HG02610 (cell line): ENCODE results near the gene PDK1.
"Not testable (repeated sequence)": the region's sequence is repeated elsewhere in the genome, so short reads cannot be mapped to it uniquely, and the experiment has no call there.

Source experiments
- ATAC-seq: cut with Tn5 transposase; IDR thresholded peaks from one replicate; pipeline ENCODE4 v1.9.1; 2021; ENCODE audit warnings: mild to moderate bottlenecking, moderate library complexity; ENCODE audit not compliant: unreplicated experiment

PDK1 gene

DNA sequence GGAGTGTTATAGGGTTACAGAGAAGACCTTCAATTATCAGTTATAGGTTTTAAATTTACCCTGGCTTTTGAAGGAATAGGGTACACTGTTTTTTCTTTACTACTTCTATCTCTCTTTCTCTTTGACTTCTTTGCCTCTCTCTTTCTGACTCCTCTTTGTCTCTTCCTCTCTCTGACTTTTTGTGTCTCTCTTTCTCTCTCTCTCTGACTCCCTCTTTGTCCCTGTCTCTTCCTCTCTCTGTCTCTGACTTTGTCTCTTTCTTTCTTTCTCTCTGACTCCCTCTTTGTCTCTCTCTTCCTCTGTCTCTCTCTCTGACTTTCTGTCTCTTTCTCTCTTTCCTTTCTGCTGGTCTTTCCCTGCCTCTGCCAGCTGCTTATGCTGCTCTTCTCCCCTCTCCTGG lies 36.3 kb downstream of the PDK1 start:
- ATAC-seq = not testable (repeated sequence)

DNA sequence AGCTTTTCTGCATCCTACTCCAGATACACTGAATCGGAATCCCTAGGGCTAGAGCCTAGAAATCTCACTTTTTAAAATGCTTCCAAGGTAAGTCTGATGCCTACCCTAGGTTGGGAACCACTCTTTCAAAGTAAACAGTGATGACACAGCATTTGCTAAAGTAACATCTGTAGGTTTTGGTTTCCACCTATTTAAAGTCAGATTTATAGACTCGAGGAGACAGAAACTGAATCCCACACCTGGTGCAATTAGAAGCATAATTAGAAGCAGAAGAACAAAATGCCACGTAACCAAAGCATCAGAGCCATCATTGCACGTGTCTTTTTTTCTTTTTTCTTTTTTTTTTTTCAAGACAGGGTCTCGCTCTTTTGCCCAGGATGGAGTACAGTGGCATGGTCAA lies 40.9 kb downstream of the PDK1 start:
- no peak for ATAC-seq

GRCh38 chr2:172597176-172597842 lies 41.4 kb downstream of the PDK1 start:
- ATAC-seq = peak; percentile 66

- ATAC-seq = no peak
Measured at GRCh38 chr2:172599947-172600346, 44.1 kb downstream of the PDK1 start.

DNA sequence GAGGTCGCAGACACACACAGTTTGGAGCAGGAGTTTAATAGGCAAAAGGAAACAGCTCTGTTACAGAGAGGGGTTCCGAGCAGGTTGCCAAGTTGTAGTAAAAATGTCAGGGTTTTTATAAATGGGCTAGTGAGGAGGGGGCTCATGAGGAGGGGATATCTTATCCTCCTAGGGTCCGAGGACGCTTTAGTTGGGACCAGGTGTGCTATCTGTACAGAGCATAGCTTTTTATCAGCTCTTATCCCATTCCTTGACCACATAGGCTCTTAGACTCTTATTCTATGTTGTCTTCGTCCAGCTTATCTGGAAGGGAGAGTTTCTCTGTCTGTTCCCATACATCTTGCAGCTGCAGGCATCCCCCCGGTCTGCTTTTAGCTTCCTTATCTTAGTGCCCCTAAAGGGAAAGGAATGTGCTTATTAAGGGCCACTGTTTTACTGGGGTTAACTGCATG lies 44.7 kb downstream of the PDK1 start:
- ATAC-seq = no peak

DNA sequence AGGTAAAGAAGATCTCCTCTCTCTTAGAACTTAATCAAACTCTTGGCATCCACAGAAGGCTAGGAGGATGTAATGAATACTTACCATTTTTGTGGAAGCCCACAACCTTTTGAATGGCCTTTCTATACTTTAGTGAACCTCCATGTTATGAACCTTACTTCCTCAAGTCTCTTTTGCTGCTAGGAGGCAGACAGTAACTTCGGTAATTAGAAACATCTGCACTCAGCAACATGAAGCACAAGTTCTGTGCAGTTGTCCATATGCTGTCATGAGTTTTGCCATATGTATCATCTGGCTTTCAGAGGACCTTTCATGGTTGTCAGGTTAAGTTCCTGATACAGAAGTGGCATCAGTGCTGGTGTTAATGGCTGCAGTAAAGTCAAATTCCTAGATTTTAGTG lies 50.4 kb downstream of the PDK1 start:
- ATAC-seq = no peak

GRCh38 chr2:172607379-172607928 lies 51.6 kb downstream of the PDK1 start:
- no peak for ATAC-seq

- ATAC-seq = no peak
Measured at GRCh38 chr2:172609488-172609887, 53.6 kb downstream of the PDK1 start.

DNA sequence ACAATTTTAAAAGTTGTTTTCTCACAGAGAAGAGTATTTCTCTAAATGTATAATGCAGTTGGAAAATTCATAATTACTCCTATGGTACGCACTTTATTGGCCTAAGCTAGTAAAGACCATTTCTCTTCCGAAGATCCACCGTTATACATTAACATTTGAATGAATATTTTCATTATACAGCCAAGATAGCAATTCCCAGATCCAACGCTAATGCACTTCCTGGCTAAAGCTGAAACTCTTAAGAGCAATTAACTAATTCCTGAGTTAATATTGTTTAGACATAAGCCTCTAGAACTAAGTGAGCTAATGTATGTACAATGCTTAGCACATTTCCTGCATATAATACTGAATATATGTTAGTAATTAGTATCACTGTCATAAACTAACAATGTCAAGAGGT lies 56.2 kb downstream of the PDK1 start:
- no peak for ATAC-seq

- no peak for ATAC-seq
Measured at GRCh38 chr2:172613040-172613439, 57.1 kb downstream of the PDK1 start.

- no peak for ATAC-seq
Measured at GRCh38 chr2:172613615-172614231, 57.8 kb downstream of the PDK1 start.

DNA sequence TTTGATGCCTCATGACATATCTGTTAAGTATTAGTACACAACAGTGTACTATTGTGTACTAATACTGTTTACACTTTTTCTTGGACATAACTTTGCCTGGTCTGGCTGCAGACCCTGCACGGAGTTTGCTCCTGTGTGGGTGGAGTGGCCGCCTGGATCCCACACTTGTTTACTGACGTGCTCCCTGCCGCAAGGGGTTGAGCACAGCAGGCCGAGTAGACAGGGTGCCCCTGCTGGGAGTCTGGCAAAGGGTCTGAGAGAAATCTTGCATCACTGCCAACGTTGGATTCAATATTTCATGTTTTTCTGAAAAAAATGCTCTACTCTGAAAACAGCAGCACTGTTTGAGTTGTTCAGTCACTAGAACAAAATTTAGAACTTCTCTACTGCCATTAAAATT lies 59.0 kb downstream of the PDK1 start:
- ATAC-seq = no peak

- no peak for ATAC-seq
Measured at GRCh38 chr2:172615727-172616261, 59.9 kb downstream of the PDK1 start.

DNA sequence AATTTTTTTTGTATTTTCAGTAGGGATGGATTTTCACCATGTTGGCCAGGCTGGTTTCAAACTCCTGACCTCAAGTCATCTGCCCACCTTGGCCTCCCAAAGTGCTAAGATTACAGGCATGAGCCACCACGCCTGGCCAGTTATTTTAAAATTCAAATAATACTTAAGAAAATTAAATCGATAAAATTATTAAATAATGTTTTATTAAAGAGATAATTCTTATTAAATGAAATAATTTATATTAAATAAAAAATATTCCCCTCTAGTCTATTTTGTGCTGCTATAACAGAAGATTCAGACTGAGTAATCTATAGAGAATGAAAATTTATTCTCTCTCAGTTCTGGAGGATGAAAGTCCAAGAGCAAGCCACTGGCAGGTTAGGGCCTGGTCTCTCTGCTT lies 61.2 kb downstream of the PDK1 start:
- ATAC-seq = no peak

- no peak for ATAC-seq
Measured at GRCh38 chr2:172623249-172623965, 67.5 kb downstream of the PDK1 start.

DNA sequence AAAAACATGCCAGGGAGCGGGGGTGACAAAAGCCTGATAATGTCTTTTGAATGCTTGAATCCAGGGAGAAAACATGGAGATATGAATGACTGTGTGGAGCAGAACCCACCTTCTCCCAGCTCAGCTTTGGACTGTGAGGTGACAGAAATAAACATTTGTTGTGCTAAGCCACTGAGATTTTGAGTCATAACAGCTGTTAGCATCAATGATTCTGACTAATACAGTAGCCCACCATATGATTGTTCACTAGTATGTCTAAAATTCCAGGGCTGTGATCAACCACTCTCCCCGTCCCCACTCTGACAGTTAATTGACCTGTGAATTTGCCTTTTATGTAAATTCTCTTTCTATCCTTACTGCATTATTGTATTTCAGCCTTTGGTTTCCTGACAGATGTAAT lies 69.1 kb downstream of the PDK1 start:
- ATAC-seq = peak; percentile 91

DNA sequence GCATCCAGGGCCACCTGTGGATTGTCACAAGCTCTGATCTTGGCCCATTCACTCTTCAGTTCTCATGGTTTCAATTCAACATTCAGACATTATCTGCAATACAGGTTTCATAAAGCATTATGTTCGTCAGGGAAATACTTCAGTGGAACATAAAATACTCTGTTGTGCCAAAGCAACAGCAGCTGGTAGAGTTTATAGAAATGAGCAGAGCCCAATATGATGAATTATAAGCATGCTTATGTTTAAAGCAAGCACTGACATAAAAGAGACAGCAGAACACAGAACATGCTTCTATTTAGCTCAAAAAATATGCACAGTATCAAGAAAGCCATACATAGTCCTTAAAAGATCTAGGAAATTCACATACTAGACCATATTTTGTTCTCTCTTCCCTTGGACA lies 71.3 kb downstream of the PDK1 start:
- ATAC-seq = no peak

DNA sequence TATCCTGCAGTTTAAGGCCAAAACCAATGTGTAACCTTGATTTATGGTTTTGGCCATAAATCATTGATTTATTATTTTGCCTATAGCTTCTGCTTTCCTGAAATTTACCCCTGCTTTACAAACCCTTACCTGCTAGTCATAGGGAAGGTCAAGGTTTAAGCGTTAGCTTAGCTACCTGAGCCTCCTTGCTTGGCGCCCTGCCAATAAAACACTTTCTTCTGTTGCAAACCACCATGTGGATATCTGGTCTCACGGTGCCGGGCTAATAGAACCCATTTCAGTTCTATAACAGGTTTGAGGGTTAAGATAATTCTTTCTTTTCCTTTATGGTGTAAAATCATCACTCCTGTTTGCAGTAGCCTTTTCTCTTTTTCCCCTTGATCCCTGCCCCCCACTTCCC lies 72.2 kb downstream of the PDK1 start:
- ATAC-seq = no peak

DNA sequence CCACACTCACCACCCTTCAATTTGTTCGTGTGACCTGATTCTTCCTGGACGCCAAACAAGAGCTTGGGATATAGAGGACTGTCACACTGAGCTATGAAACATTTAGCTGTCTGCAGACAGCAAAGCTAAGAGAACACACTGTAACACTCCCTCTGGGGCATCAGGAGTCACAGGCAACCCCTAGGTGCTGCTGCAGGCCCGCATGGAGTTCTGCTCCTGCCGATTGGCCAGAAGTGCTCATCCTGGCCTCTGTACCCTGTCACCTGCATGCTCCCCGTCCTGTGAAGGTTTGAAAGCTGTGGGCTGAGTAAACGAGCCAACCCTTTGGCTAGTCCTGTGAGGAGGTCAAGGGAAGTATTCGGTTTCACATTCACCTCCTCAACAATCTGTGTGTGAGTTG lies 73.7 kb downstream of the PDK1 start:
- no peak for ATAC-seq

DNA sequence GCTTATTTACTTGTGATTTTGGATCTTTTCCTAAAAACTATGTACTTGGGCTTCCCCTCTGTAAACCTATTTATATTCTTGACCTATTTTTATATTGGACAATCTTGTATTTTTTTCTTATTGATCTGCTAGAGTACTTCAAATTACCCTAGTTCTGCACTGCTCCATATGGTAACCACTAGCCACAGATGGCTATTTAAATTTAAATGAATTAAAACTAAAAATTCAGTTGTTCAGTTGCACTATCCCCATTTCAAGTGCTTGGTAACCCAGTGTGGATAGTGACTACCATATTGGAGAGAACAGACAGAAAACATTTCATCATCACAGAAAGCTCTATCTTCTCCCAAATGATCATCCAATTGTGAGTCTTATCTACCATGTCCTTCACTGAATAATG lies 74.3 kb downstream of the PDK1 start:
- no peak for ATAC-seq

DNA sequence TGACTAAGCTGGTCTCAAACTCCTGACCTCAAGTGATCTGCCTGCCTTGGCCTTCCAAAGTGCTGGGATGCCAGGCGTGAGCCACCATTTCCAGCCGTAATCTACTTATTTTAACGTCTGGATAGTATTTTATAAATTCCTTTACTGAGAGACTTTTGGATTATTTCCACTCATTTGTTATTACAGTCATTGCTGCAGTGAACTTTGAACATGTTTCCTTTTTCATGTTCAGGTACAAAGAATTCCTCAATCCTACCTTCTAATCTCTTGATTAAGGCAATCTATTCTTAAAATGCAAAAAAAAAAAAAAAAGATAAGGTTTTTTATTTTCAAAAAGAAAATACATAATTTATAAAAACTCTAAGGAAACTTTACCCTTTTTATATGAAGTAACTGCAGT lies 78.6 kb downstream of the PDK1 start:
- no peak for ATAC-seq

DNA sequence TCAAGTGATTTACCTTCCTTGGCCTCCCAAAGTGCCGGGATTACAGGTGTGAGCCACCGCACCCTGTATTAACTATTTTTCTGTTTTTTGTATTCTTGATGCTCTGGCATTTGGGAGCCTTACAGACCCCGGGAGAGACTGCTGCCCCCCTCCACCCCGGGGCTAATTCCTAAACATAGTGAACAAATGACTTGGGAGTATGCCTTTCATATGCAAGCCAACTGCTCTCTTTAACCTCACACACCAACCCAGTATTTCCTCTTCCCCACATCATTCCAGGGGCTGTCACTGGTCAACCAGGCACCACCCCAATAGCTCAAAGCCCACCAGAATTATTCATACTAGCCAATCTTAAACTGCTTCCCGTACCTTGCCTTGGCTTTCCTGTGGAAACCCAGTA lies 79.7 kb downstream of the PDK1 start:
- ATAC-seq = no peak
